A549 (cell line): ENCODE results near the gene RFLNA. TPM values are rescaled to one million over a fixed set of nuclear protein-coding genes. Genes with fewer than 3 reads are reported as not detected.

ENCODE experiments used
- ATAC-seq, 2 experiments: fragments of 200-7000 bp in 1 of 2; fragments of >200 bp in 1 of 2; cut with Nextera tagmentation in 1 of 2; cut with Tn5 transposase in 1 of 2; 3 replicates each; pipeline versions ENCODE4 v1.8.0 to v1.9.1; 2018 to 2020; ENCODE audit warnings: mild to moderate bottlenecking in 1 of 2, moderate library complexity in 1 of 2
- CTCF ChIA-PET: fragments of 300-600 bp; sonication (Branson Sonifier 250); formaldehyde crosslinking; extraction: SDS; loops from one replicate; lab custom pipeline; 2021; ENCODE audit warnings: antibody characterized with exemption, inconsistent platforms; lab: Yijun Ruan, JAX
- POLR2A ChIA-PET: fragments of 350-600 bp; formaldehyde crosslinking; extraction: SDS; loops from one replicate; lab custom pipeline; 2021; ENCODE audit warnings: antibody characterized with exemption, inconsistent platforms; lab: Yijun Ruan, JAX
- DNase-seq, 2 experiments: peaks; one replicate each; pipeline versions ENCODE4 v3.0.0 to v3.0.0-alpha.2; 2011 to 2016; ENCODE audit warnings: low read depth in 1 of 2, low spot score in 1 of 2
- FAIRE-seq: peaks from 2 replicates; lab custom pipeline; 2011; peaks lifted over from hg19 to GRCh38; lab: Jason Lieb, UNC
- H3K27ac ChIP-seq, 2 experiments: fragments of >200 bp; sonication (Bioruptor Twin); formaldehyde crosslinking; 3 replicates each; pipeline ENCODE4 v1.5.1; 2016 to 2017
- H3K4me1 ChIP-seq: fragments of >200 bp; sonication (Bioruptor Twin); formaldehyde crosslinking; 3 replicates; pipeline ENCODE4 v1.6.1; 2016
- H3K4me2 ChIP-seq: fragments of >200 bp; sonication (Bioruptor Twin); formaldehyde crosslinking; 3 replicates; pipeline ENCODE4 v1.6.1; 2016
- H3K4me3 ChIP-seq: fragments of >200 bp; sonication (Bioruptor Twin); formaldehyde crosslinking; 3 replicates; pipeline ENCODE4 v1.5.1; 2016
- H3K9me3 ChIP-seq: fragments of >200 bp; sonication (Bioruptor Twin); formaldehyde crosslinking; 3 replicates; pipeline ENCODE4 v1.6.1; 2016
- CBX2 ChIP-seq: fragments of 200-600 bp; sonication (generic); IDR thresholded peaks from 2 replicates; pipeline ENCODE4 v1.6.1; 2016; ENCODE audit warnings: low read depth, mild to moderate bottlenecking, borderline replicate concordance
- CBX8 ChIP-seq: fragments of 200-600 bp; sonication (generic); IDR thresholded peaks from 2 replicates; pipeline ENCODE4 v1.6.1; 2016
- EP300 ChIP-seq, 2 experiments: fragments of >200 bp; sonication (Bioruptor Twin); formaldehyde crosslinking; IDR thresholded peaks; 2 replicates in 1 of 2; 3 replicates in 1 of 2; pipeline ENCODE4 v1.6.1; 2016 to 2017
- HDAC2 ChIP-seq: fragments of 200-600 bp; sonication (generic); IDR thresholded peaks from 2 replicates; pipeline ENCODE4 v1.6.1; 2016
- HOXB5 ChIP-seq: fragments of 250-450 bp; sonication (Bioruptor Pico); IDR thresholded peaks from 2 replicates; pipeline ENCODE4 v1.5.0; 2020; ENCODE audit warnings: mild to moderate bottlenecking, moderate library complexity
- NR3C1 ChIP-seq: fragments of >200 bp; sonication (Bioruptor Twin); formaldehyde crosslinking; IDR thresholded peaks from 3 replicates; pipeline ENCODE4 v1.6.1; 2017
- RAD21 ChIP-seq, 2 experiments: fragments of >200 bp in 1 of 2; sonication (Bioruptor Twin) in 1 of 2; formaldehyde crosslinking in 1 of 2; IDR thresholded peaks in 1 of 2; conservative IDR thresholded peaks in 1 of 2; 2 replicates in 1 of 2; 3 replicates in 1 of 2; pipeline ENCODE4 v1.6.1; 2012 to 2018; ENCODE audit warnings: inconsistent platforms in 1 of 2
- RARB ChIP-seq: fragments of 250-450 bp; sonication (Bioruptor Pico); IDR thresholded peaks from 2 replicates; pipeline ENCODE4 v1.8.0; 2021; ENCODE audit warnings: mild to moderate bottlenecking, moderate library complexity
- RNF2 ChIP-seq: fragments of 200-600 bp; sonication (generic); IDR thresholded peaks from 2 replicates; pipeline ENCODE4 v1.6.1; 2016; ENCODE audit warnings: low read depth, mild to moderate bottlenecking, antibody characterized with exemption, moderate library complexity, borderline replicate concordance
- WGBS: methylation state at CpG from one replicate; pipeline ENCODE4 v1.1.6; 2017; ENCODE audit errors: missing lambda C conversion rate; 5-methylcytosine and 5-hydroxymethylcytosine counted together
- polyA plus RNA-seq, 4 experiments: library from polyadenylated mRNA; depleted of rRNA in 3 of 4; stranded (reverse); fragments of >200 nt; fragmentation: RNase III in 1 of 4; extraction: RNeasy Plus Mini Kit Qiagen cat#74134 plus additional on column Dnase treatment in 1 of 4; gene quantifications; 2 replicates in 3 of 4; 3 replicates in 1 of 4; pipeline ENCODE4 v1.2.3, GENCODE V29; 2011 to 2017
- TF ChIP-seq, protein P1 (sequence below): IDR thresholded peaks from 2 replicates; pipeline ENCODE4 v1.6.1; 2012
- TF ChIP-seq, protein P2 (sequence below): fragments of 200-600 bp; sonication (generic); IDR thresholded peaks from 2 replicates; pipeline ENCODE4 v1.6.1; 2016; ENCODE audit warnings: antibody characterized with exemption, mild to moderate bottlenecking, moderate library complexity
- TF ChIP-seq, protein P3 (sequence below): fragments of >200 bp; sonication (Bioruptor Twin); formaldehyde crosslinking; IDR thresholded peaks from 3 replicates; pipeline ENCODE4 v1.5.1; 2016

Gene RFLNA
- polyA plus RNA-seq, 2 of the 4 experiments (the other 2 are of a cell fraction) = not detected

- DNase-seq = no peak
- ATAC-seq = no peak
- TF ChIP-seq, protein P1, sequence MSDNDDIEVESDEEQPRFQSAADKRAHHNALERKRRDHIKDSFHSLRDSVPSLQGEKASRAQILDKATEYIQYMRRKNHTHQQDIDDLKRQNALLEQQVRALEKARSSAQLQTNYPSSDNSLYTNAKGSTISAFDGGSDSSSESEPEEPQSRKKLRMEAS = no peak
- no peak for TF ChIP-seq HOXB5 (CRISPR knock-in tag)
- ChIA-PET POLR2A (no interaction called here), CTCF (interaction anchor here (1.5 kb wide), 1 partner anchor 286 kb away, joined by 3 read pairs; no protein-coding TSS in a partner anchor)
- no peak overlapping the region for H3K4me2 ChIP-seq
- H3K4me1 ChIP-seq = no peaks in the 10 kb centered on the region
- no peak overlapping the region for H3K4me3 ChIP-seq
- peaks cover 26% of the 10 kb centered on the region for H3K9me3 ChIP-seq
- 0 out of 6 replicates have a peak overlapping the region, but pooled peaks of 1 of the 2 experiments have one; percentile 19 for H3K27ac ChIP-seq
- FAIRE-seq = no peak
- WGBS = 84% methylated on average over 15 of the region's 18 CpGs
Observed at GRCh38 chr12:124327362-124328043, 32.6 kb downstream of the RFLNA start.

GRCh38 chr12:124328116-124328515 is 33.2 kb downstream of the RFLNA start:
- no peak for DNase-seq
- FAIRE-seq = no peak
- H3K9me3 ChIP-seq = peaks cover 23% of the 10 kb centered on the region
- H3K4me1 ChIP-seq = no peaks in the 10 kb centered on the region
- WGBS = 93% methylated on average over 13 of the region's 13 CpGs
- POLR2A ChIA-PET = no interaction called here
- CTCF ChIA-PET = interaction anchor here (0.7 to 1.5 kb wide), 2 partner anchors 287 to 443 kb away, joined by 3 read pairs; no protein-coding TSS in a partner anchor
- TF ChIP-seq RNF2 (no peak), CBX2 (no peak)
- TF ChIP-seq, protein P2, sequence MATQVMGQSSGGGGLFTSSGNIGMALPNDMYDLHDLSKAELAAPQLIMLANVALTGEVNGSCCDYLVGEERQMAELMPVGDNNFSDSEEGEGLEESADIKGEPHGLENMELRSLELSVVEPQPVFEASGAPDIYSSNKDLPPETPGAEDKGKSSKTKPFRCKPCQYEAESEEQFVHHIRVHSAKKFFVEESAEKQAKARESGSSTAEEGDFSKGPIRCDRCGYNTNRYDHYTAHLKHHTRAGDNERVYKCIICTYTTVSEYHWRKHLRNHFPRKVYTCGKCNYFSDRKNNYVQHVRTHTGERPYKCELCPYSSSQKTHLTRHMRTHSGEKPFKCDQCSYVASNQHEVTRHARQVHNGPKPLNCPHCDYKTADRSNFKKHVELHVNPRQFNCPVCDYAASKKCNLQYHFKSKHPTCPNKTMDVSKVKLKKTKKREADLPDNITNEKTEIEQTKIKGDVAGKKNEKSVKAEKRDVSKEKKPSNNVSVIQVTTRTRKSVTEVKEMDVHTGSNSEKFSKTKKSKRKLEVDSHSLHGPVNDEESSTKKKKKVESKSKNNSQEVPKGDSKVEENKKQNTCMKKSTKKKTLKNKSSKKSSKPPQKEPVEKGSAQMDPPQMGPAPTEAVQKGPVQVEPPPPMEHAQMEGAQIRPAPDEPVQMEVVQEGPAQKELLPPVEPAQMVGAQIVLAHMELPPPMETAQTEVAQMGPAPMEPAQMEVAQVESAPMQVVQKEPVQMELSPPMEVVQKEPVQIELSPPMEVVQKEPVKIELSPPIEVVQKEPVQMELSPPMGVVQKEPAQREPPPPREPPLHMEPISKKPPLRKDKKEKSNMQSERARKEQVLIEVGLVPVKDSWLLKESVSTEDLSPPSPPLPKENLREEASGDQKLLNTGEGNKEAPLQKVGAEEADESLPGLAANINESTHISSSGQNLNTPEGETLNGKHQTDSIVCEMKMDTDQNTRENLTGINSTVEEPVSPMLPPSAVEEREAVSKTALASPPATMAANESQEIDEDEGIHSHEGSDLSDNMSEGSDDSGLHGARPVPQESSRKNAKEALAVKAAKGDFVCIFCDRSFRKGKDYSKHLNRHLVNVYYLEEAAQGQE = no peak
- no peak overlapping the region for H3K4me3 ChIP-seq
- ATAC-seq = no peak
- H3K27ac ChIP-seq = no peak overlapping the region
- no peak overlapping the region for H3K4me2 ChIP-seq

GRCh38 chr12:124328636-124329035 is 33.7 kb downstream of the RFLNA start:
- no peak for FAIRE-seq
- POLR2A ChIA-PET = no interaction called here
- Histone ChIP-seq H3K27ac (no peak overlapping the region), H3K9me3 (peaks cover 19% of the 10 kb centered on the region), H3K4me1 (no peaks in the 10 kb centered on the region), H3K4me2 (no peak overlapping the region), H3K4me3 (no peak overlapping the region)
- TF ChIP-seq CBX8 = no peak
- TF ChIP-seq NR3C1 = no peak
- TF ChIP-seq HOXB5 (CRISPR knock-in tag) = no peak
- TF ChIP-seq RARB (CRISPR knock-in tag) = no peak
- TF ChIP-seq HDAC2 = no peak
- no peak for TF ChIP-seq EP300 (IDR thresholded peaks at IDR 0.05)
- no peak for ATAC-seq
- CTCF ChIA-PET = interaction anchor here (0.7 to 2.0 kb wide), 2 partner anchors 292 to 442 kb away, joined by 3 to 5 read pairs; no protein-coding TSS in a partner anchor
- DNase-seq = no peak
- 92% methylated on average over 14 of the region's 14 CpGs for WGBS

DNA sequence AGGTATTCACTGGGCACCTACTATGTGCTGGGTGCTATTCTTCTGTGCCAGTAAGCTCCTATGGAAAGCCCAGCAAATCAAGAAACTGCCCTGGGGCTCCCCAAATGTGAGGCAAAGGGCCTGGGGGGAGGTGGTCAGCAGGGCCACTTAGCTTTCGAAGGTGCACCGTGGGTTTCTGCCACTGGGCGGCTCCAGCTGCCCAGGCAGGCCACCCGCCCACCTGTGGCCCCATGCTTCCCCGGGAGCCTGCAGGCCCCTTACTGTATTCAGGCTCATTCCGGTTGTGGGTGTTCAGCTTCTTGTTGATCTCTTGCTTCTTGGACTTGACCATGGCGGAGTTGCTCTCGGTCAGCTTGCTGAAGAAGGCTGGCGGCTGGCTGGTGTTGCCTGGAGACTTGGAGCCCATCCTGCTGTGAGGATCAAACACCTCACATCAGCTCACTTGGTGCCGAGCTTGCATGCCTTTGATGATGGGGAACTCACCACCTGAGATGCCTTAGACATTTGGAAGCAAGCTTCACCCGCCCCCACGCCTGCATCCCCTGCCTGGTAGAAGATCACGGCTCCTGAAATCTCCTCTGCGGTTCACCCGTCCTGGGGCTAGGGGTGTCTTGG is 37.3 kb downstream of the RFLNA start:
- ATAC-seq = peak; percentile 45 to 55; a peak in 5 of 6 replicates
- POLR2A ChIA-PET = no interaction called here
- CTCF ChIA-PET = interaction anchor here (0.6 to 3.5 kb wide), 14 partner anchors 9 to 439 kb away, joined by 3 to 16 read pairs (median 4); no protein-coding TSS in a partner anchor

More for the DNA sequence above, 37.3 kb downstream of the RFLNA start:
- FAIRE-seq (no peak), DNase-seq (peak; percentile 50 to 56)
- Histone ChIP-seq H3K4me3 (no peak overlapping the region), H3K4me1 (no peaks in the 10 kb centered on the region), H3K27ac (no peak overlapping the region), H3K9me3 (no peaks in the 10 kb centered on the region), H3K4me2 (no peak overlapping the region)
- WGBS = 92% methylated on average over 12 of the region's 15 CpGs
- TF ChIP-seq RAD21 (conservative IDR thresholded peaks at IDR 0.05 in 1 of 2, IDR thresholded peaks at IDR 0.05 in 1 of 2) (peak; percentile 40 to 43; a peak in 4 of 5 replicates), RNF2 (no peak)
- TF ChIP-seq, protein P3, sequence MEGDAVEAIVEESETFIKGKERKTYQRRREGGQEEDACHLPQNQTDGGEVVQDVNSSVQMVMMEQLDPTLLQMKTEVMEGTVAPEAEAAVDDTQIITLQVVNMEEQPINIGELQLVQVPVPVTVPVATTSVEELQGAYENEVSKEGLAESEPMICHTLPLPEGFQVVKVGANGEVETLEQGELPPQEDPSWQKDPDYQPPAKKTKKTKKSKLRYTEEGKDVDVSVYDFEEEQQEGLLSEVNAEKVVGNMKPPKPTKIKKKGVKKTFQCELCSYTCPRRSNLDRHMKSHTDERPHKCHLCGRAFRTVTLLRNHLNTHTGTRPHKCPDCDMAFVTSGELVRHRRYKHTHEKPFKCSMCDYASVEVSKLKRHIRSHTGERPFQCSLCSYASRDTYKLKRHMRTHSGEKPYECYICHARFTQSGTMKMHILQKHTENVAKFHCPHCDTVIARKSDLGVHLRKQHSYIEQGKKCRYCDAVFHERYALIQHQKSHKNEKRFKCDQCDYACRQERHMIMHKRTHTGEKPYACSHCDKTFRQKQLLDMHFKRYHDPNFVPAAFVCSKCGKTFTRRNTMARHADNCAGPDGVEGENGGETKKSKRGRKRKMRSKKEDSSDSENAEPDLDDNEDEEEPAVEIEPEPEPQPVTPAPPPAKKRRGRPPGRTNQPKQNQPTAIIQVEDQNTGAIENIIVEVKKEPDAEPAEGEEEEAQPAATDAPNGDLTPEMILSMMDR = peak; percentile 34
